HG03378 (cell line): Measurements from ENCODE around the gene GRIA1.

Source experiments
- ATAC-seq: cut with Tn5 transposase; IDR thresholded peaks from one replicate; pipeline ENCODE4 v1.9.1; 2021; ENCODE audit warnings: mild to moderate bottlenecking, moderate library complexity; ENCODE audit not compliant: unreplicated experiment

GRIA1 gene

GRCh38 chr5:153655201-153655510 lies 164.7 kb downstream of the GRIA1 start:
- ATAC-seq, result no peak

- ATAC-seq, result no peak
Observed at GRCh38 chr5:153658149-153658548, 167.7 kb downstream of the GRIA1 start.

DNA sequence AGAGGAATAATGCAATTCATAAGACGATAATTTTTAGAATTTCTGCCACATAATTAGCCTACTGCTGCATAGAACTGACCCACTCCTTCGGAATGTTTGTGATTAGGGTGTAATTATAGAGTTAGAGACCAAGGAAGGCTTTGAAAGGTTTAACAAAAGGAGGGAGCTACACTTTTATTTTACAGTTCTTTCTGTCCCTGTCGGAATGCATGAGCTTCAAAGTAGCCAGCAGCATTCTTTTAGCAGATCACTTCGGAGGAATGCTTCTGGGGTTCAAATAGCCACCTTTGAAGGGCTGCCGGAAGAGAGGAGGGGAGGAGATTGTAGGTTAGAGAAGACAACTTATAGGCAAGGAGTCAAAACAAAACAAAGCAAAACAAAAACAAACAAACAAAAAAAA lies 168.1 kb downstream of the GRIA1 start:
- ATAC-seq, result no peak

- ATAC-seq, result no peak
Observed at GRCh38 chr5:153659039-153659736, 168.7 kb downstream of the GRIA1 start.

DNA sequence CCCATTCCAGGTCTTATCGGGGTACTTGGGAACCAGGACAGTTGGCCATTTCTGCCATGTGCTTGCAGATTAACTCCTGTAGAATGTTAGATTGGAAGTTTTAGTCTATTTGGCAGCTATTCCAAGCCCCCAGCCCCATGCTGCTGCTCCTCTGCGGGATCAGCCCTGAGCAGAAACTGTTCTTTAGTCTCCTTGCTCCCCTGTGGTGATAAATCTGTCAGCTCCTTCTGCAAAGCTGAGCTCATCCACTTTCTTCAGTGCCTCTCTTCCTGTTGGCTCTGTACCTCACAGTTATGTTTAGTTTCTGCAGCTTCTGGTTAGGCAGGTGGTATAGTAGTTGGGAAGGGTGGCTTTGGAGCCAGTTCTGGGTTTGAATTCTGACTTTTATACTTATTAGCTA lies 170.4 kb downstream of the GRIA1 start:
- no peak for ATAC-seq

DNA sequence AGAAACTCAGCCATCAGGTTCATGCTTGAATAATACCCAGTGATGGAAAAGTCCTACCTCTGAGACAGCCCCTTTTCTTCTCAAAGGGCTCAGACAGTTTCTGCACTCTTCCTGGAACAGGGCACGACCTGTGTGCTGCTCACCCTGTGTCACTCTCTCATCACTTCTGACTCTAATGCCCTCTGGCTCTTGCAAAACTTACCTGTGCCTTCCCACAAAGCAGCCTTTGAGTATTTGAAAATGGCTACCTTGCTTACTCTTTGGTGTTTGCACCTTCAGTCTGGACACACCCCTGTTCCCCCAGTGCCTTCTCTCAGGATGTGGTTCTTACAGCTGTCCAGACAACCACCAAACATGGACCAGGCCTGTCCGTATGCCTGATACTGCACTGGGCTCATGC lies 171.4 kb downstream of the GRIA1 start:
- no peak for ATAC-seq

DNA sequence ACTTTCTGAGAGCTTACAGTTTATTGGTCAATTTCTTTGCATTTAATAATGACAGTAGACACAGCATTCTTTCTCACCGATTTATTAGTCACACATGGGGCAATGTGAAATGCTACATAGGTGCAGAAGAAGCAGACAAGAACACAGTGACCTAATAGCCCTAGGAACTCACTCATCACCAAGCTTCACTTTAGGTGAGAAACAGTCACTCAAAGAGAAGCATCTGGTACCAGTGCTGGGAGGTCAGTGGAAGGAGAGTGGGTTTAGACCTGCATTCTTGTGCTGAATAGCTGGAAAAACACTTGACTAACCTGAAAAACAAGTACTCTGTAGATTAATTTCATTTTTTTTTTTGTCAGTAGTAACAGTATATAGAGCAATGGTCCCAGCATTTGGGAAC lies 179.6 kb downstream of the GRIA1 start:
- ATAC-seq, result no peak

- ATAC-seq, result no peak
Observed at GRCh38 chr5:153671653-153672346, 181.3 kb downstream of the GRIA1 start.

DNA sequence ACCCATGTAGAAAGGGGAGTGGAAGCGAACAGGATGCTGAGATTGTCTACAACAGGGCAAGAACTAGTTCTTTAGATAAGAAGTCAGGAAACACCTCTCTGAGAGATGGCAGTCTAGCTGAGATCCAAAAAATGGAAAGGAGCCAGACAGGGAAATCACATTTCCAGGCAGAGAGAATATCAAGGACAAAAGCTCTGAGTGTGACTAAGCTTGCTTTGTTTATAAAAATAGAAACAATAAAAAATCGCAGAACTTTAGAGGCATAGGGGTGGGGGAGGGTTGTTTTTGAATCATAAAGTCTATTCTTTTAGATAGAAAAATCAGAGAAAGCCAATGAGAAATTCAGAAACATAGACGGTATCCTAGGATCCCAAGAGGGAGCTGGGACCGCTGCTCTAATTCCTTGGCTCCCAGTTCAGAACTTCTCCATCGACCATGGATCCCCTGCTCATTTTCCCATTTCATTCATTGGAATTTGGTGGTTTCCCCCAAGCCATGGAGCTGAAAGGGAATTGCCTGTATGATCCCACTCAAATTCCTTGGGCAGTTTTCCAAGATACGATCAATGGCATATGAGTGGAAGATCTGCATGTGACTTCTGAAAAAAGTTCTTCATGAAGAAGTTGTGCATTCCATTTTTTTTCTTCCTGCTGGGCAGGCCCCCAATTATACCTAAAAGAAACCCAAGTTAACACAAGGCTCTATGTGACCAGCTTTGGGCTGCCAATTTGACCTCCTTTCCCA lies 182.0 kb downstream of the GRIA1 start:
- no peak for ATAC-seq

DNA sequence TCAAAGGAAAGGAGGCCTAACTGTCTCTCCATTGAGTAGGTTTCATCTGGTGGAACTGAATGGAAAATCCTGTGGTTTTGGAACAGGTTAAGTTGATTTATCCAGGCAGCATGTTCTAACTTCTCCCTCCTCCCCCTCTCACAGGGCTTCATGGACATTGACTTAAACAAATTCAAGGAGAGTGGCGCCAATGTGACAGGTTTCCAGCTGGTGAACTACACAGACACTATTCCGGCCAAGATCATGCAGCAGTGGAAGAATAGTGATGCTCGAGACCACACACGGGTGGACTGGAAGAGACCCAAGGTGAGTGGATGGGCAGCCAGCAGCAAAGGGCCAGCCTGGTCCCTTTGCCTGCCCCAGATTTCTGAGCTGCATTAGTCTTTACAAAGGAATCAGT lies 183.9 kb downstream of the GRIA1 start:
- no peak for ATAC-seq

GRCh38 chr5:153676406-153676805 lies 185.9 kb downstream of the GRIA1 start:
- ATAC-seq, result no peak

GRCh38 chr5:153676821-153677220 lies 186.4 kb downstream of the GRIA1 start:
- ATAC-seq, result no peak

GRCh38 chr5:153678617-153679329 lies 188.3 kb downstream of the GRIA1 start:
- no peak for ATAC-seq

GRCh38 chr5:153690236-153690635 lies 199.8 kb downstream of the GRIA1 start:
- ATAC-seq, result no peak

- ATAC-seq, result no peak
Observed at GRCh38 chr5:153696256-153696655, 205.8 kb downstream of the GRIA1 start.

DNA sequence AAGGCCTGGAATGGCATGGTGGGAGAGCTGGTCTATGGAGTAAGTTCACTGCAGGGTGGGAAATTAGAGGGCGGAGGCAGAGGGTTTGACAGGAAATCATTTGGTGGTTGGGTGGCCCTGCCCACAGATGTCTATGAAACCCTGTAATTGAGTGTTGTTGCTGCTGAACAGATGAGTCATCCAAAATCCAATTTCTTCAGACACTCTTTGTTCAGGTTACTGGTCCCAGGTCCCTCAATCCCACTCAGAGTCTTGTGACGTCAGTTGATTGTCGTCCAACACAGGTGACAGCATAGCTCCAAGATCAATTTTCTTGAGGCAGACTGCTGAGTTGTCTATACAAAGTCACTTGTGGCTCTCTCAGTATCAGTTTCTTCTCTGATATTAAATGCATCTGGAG lies 208.6 kb downstream of the GRIA1 start:
- ATAC-seq, result no peak

- no peak for ATAC-seq
Observed at GRCh38 chr5:153700940-153701339, 210.5 kb downstream of the GRIA1 start.

- ATAC-seq, result no peak
Observed at GRCh38 chr5:153702265-153702664, 211.8 kb downstream of the GRIA1 start.

DNA sequence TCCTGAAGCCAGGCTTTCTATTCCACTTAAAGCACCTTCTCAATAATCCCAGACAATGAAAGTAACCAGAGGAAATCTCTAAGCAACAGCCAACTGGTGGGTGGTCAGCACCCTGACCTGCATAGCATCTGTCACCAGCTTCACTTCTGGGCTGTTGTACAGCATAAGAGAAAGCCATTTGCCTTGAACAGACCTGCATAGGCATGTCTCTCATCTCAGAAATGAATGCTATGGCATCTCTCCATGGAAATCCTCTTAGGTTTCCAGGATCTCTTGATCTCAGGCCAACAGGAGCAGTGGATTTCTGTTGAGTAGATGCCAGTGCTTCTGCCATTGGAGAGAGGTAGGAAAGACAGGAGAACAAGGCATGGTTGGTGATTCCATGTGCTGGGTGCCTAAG lies 213.6 kb downstream of the GRIA1 start:
- no peak for ATAC-seq

GRCh38 chr5:153707626-153708025 lies 217.2 kb downstream of the GRIA1 start:
- ATAC-seq, result no peak

GRCh38 chr5:153711755-153712154 lies 221.3 kb downstream of the GRIA1 start:
- ATAC-seq, result no peak

DNA sequence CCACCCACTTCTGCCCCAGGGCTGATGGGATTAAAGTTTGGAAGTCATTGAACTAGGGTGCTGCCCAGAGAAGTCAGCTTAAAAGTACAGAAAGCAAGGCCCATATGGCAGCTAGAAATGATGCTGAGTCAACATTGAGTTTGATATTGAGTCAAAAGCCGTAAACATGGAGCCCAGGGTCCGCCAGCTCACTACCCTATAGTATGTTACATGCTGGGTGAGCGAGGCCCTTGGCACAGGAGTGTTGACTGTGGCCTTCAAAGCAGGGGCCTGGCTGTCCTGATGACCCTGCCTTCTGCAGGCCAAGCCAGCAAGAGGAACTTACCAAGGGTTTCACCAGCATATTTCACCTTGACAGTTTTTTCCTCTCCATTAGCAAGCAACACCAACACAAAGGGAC lies 222.5 kb downstream of the GRIA1 start:
- no peak for ATAC-seq
